Type B pancreatic cell (in vitro differentiated cells): ENCODE measurements around the gene PTTG1IP. TPM values are rescaled to one million over a fixed set of nuclear protein-coding genes. Genes with fewer than 3 reads are reported as not detected.

ENCODE experiments used
- DNase-seq: peaks from one replicate; pipeline ENCODE4 v3.0.0; 2021; ENCODE audit warnings: mixed read lengths; ENCODE audit not compliant: unreplicated experiment; ENCODE audit errors: extremely low spot score
- H3K27ac Mint-ChIP-seq: 2 replicates; pipeline ENCODE4 v1.8.0; 2021; ENCODE audit warnings: mild to moderate bottlenecking, mixed read lengths
- H3K27me3 Mint-ChIP-seq: 2 replicates; pipeline ENCODE4 v1.8.0; 2021; ENCODE audit warnings: mixed read lengths
- H3K36me3 Mint-ChIP-seq: 2 replicates; pipeline ENCODE4 v1.8.0; 2021; ENCODE audit warnings: mixed read lengths
- H3K4me1 Mint-ChIP-seq: one replicate; pipeline ENCODE4 v1.8.0; 2021; ENCODE audit warnings: mixed read lengths; ENCODE audit not compliant: unreplicated experiment
- H3K4me3 Mint-ChIP-seq: 2 replicates; pipeline ENCODE4 v1.8.0; 2021; ENCODE audit warnings: mild to moderate bottlenecking, mixed read lengths
- H3K9me3 Mint-ChIP-seq: 2 replicates; pipeline ENCODE4 v1.8.0; 2021; ENCODE audit warnings: mixed read lengths
- CTCF ChIP-seq: fragments of 200-600 bp; sonication (generic); conservative IDR thresholded peaks from 2 replicates; pipeline ENCODE4 v1.5.0; 2021; ENCODE audit warnings: antibody characterized with exemption, mild to moderate bottlenecking
- total RNA-seq: library from RNA; stranded (reverse); gene quantifications from 2 replicates; pipeline ENCODE4 v1.2.1, GENCODE V29; 2021; ENCODE audit warnings: low replicate concordance

The PTTG1IP gene
- total RNA-seq, 1 donor from 2014 or later: 168 TPM

- Mint-ChIP-seq H3K27ac (no peak overlapping the region), H3K4me1 (no peaks in the 10 kb centered on the region), H3K36me3 (no peaks in the 10 kb centered on the region), H3K9me3 (no peaks in the 10 kb centered on the region), H3K27me3 (no peaks in the 10 kb centered on the region), H3K4me3 (no peak overlapping the region)
- no peak for TF ChIP-seq CTCF
- no peak for DNase-seq
These were observed 14.5 kb upstream of the PTTG1IP start for GRCh38 chr21:44887807-44888580.

- no peaks in the 10 kb centered on the region for H3K9me3 Mint-ChIP-seq
- DNase-seq: no peak
- no peaks in the 10 kb centered on the region for H3K4me1 Mint-ChIP-seq
- H3K4me3 Mint-ChIP-seq: no peak overlapping the region
- H3K36me3 Mint-ChIP-seq: no peaks in the 10 kb centered on the region
- no peak for TF ChIP-seq CTCF
- H3K27ac Mint-ChIP-seq: no peak overlapping the region
- H3K27me3 Mint-ChIP-seq: no peaks in the 10 kb centered on the region
These were observed 13.8 kb upstream of the PTTG1IP start for GRCh38 chr21:44887126-44887806.

- no peaks in the 10 kb centered on the region for H3K4me1 Mint-ChIP-seq
- H3K4me3 Mint-ChIP-seq: no peak overlapping the region
- H3K27ac Mint-ChIP-seq: no peak overlapping the region
- TF ChIP-seq CTCF: no peak
- DNase-seq: no peak
- H3K27me3 Mint-ChIP-seq: peaks cover 1% of the 10 kb centered on the region
- no peaks in the 10 kb centered on the region for H3K9me3 Mint-ChIP-seq
- no peaks in the 10 kb centered on the region for H3K36me3 Mint-ChIP-seq
These were observed 12.9 kb upstream of the PTTG1IP start for GRCh38 chr21:44886113-44887075.

GRCh38 chr21:44885615-44886014 lies 12.1 kb upstream of the PTTG1IP start:
- H3K27me3 Mint-ChIP-seq: peaks cover 3% of the 10 kb centered on the region
- no peak for TF ChIP-seq CTCF
- no peak for DNase-seq
- H3K27ac Mint-ChIP-seq: no peak overlapping the region
- no peaks in the 10 kb centered on the region for H3K4me1 Mint-ChIP-seq
- no peaks in the 10 kb centered on the region for H3K9me3 Mint-ChIP-seq
- no peaks in the 10 kb centered on the region for H3K36me3 Mint-ChIP-seq
- H3K4me3 Mint-ChIP-seq: no peak overlapping the region

GRCh38 chr21:44884097-44884496 lies 10.6 kb upstream of the PTTG1IP start:
- Mint-ChIP-seq H3K27ac (no peak overlapping the region), H3K27me3 (peaks cover 6% of the 10 kb centered on the region), H3K36me3 (no peaks in the 10 kb centered on the region), H3K4me1 (no peaks in the 10 kb centered on the region), H3K9me3 (no peaks in the 10 kb centered on the region), H3K4me3 (no peak overlapping the region)
- no peak for TF ChIP-seq CTCF
- no peak for DNase-seq
